H9 (cell line): Measurements from ENCODE around the gene NRXN2. TPM values are rescaled to one million over a fixed set of nuclear protein-coding genes. Genes with fewer than 3 reads are reported as not detected.

Source experiments
- DNase-seq: peaks from one replicate; pipeline ENCODE4 v3.0.0-alpha.2; 2017
- H2AFZ ChIP-seq: one replicate; pipeline ENCODE4 v1.6.1; 2013; ENCODE audit warnings: mild to moderate bottlenecking, low read length, control low read depth, moderate library complexity
- H2AK5ac ChIP-seq: 2 replicates; pipeline ENCODE4 v1.6.1; 2013; ENCODE audit warnings: low read length, control low read depth, mixed read lengths; ENCODE audit not compliant: insufficient read length
- H2BK120ac ChIP-seq: one replicate; pipeline ENCODE4 v1.6.1; 2013; ENCODE audit warnings: low read depth, mild to moderate bottlenecking, low read length, control low read depth, inconsistent platforms; ENCODE audit not compliant: poor library complexity, severe bottlenecking
- H2BK12ac ChIP-seq: 2 replicates; pipeline ENCODE4 v1.6.1; 2013; ENCODE audit warnings: low read length, control low read depth, mixed read lengths, low read depth; ENCODE audit not compliant: insufficient read length
- H2BK15ac ChIP-seq: 2 replicates; pipeline ENCODE4 v1.6.1; 2013; ENCODE audit warnings: low read depth, low read length, control low read depth
- H2BK20ac ChIP-seq: one replicate; pipeline ENCODE4 v1.6.1; 2013; ENCODE audit warnings: low read depth, mild to moderate bottlenecking, low read length, control low read depth, inconsistent platforms; ENCODE audit not compliant: poor library complexity, severe bottlenecking
- H2BK5ac ChIP-seq: 2 replicates; pipeline ENCODE4 v1.6.1; 2013; ENCODE audit warnings: low read length, control low read depth, mixed read lengths; ENCODE audit not compliant: insufficient read length
- H3K14ac ChIP-seq: 2 replicates; pipeline ENCODE4 v1.6.1; 2013; ENCODE audit warnings: low read length, control low read depth; ENCODE audit not compliant: insufficient read depth
- H3K18ac ChIP-seq: 2 replicates; pipeline ENCODE4 v1.6.1; 2013; ENCODE audit warnings: low read depth, mild to moderate bottlenecking, mixed read lengths, low read length, control low read depth; ENCODE audit not compliant: insufficient read length
- H3K23ac ChIP-seq: 2 replicates; pipeline ENCODE4 v1.6.1; 2013; ENCODE audit warnings: low read length, control low read depth, mixed read lengths, low read depth; ENCODE audit not compliant: insufficient read length
- H3K23me2 ChIP-seq: 2 replicates; pipeline ENCODE4 v1.6.1; 2013; ENCODE audit warnings: low read depth, mild to moderate bottlenecking, mixed read lengths, low read length, control low read depth; ENCODE audit not compliant: insufficient read length, poor library complexity, severe bottlenecking
- H3K27ac ChIP-seq: 2 replicates; pipeline ENCODE4 v1.5.1; 2013; ENCODE audit warnings: low read length, control low read depth, mixed read lengths, low read depth; ENCODE audit not compliant: insufficient read length
- H3K27me3 ChIP-seq: 2 replicates; pipeline ENCODE4 v1.6.1; 2013; ENCODE audit warnings: low read length, control low read depth, inconsistent platforms; ENCODE audit not compliant: insufficient read depth
- H3K4ac ChIP-seq: 2 replicates; pipeline ENCODE4 v1.6.1; 2013; ENCODE audit warnings: low read depth, mild to moderate bottlenecking, control low read depth, inconsistent platforms, low read length, moderate library complexity
- H3K4me1 ChIP-seq: 2 replicates; pipeline ENCODE4 v1.6.1; 2013; ENCODE audit warnings: low read length, control low read depth, inconsistent platforms; ENCODE audit not compliant: insufficient read depth
- H3K4me2 ChIP-seq: 2 replicates; pipeline ENCODE4 v1.6.1; 2013; ENCODE audit warnings: low read length, control low read depth, mixed read lengths; ENCODE audit not compliant: insufficient read length, insufficient read depth
- H3K56ac ChIP-seq: 2 replicates; pipeline ENCODE4 v1.6.1; 2013; ENCODE audit warnings: low read depth, mild to moderate bottlenecking, mixed read lengths, low read length, control low read depth; ENCODE audit not compliant: insufficient read length
- H3K79me1 ChIP-seq: 2 replicates; pipeline ENCODE4 v1.6.1; 2013; ENCODE audit warnings: low read depth, mild to moderate bottlenecking, moderate library complexity, low read length, control low read depth, inconsistent platforms; ENCODE audit not compliant: insufficient read depth, poor library complexity, severe bottlenecking
- H3K79me2 ChIP-seq: 2 replicates; pipeline ENCODE4 v1.6.1; 2013; ENCODE audit warnings: low read length, control low read depth, inconsistent platforms; ENCODE audit not compliant: insufficient read depth
- H3K9ac ChIP-seq: 2 replicates; pipeline ENCODE4 v1.6.1; 2013; ENCODE audit warnings: low read length, control low read depth, mixed read lengths; ENCODE audit not compliant: insufficient read length; ENCODE audit errors: extremely low read depth
- H3K9me3 ChIP-seq: one replicate; pipeline ENCODE4 v1.6.1; 2013; ENCODE audit warnings: low read depth, low read length, inconsistent platforms; ENCODE audit not compliant: control insufficient read depth
- H3T11ph ChIP-seq: one replicate; pipeline ENCODE4 v1.6.1; 2013; ENCODE audit warnings: mild to moderate bottlenecking, low read length, control low read depth, inconsistent platforms
- H4K20me1 ChIP-seq: one replicate; pipeline ENCODE4 v1.6.1; 2013; ENCODE audit not compliant: control insufficient read depth, insufficient read length, insufficient read depth
- H4K5ac ChIP-seq: 2 replicates; pipeline ENCODE4 v1.6.1; 2013; ENCODE audit warnings: low read depth, mild to moderate bottlenecking, mixed read lengths, low read length, control low read depth; ENCODE audit not compliant: insufficient read length
- H4K8ac ChIP-seq: replicated peaks from 2 replicates; pipeline ENCODE4 v1.6.1; 2013; ENCODE audit warnings: low read length, control low read depth, mixed read lengths, low read depth; ENCODE audit not compliant: insufficient read length
- H4K91ac ChIP-seq: 2 replicates; pipeline ENCODE4 v1.6.1; 2013; ENCODE audit warnings: low read depth, mild to moderate bottlenecking, moderate library complexity, mixed read lengths, low read length, control low read depth; ENCODE audit not compliant: insufficient read length
- H3K27ac Mint-ChIP-seq, 3 experiments: 2 replicates in 2 of 3; 3 replicates in 1 of 3; pipeline ENCODE4 v1.8.0; 2020 to 2021; ENCODE audit warnings: mixed read lengths in 3 of 3, mild to moderate bottlenecking in 1 of 3, moderate library complexity in 1 of 3
- H3K27me3 Mint-ChIP-seq: 2 replicates; pipeline ENCODE4 v1.8.0; 2021; ENCODE audit warnings: low read depth, mild to moderate bottlenecking, moderate library complexity, mixed read lengths
- H3K36me3 Mint-ChIP-seq, 3 experiments: 2 replicates in 2 of 3; 3 replicates in 1 of 3; pipeline ENCODE4 v1.8.0; 2020 to 2021; ENCODE audit warnings: low read depth in 3 of 3, mixed read lengths in 3 of 3; ENCODE audit not compliant: insufficient read depth in 1 of 3
- H3K4me1 Mint-ChIP-seq, 2 experiments: 2 replicates each; pipeline ENCODE4 v1.8.0; 2020; ENCODE audit warnings: mixed read lengths in 2 of 2
- H3K4me3 Mint-ChIP-seq, 2 experiments: 2 replicates in 1 of 2; 3 replicates in 1 of 2; pipeline ENCODE4 v1.8.0; 2020 to 2021; ENCODE audit warnings: mild to moderate bottlenecking in 2 of 2, mixed read lengths in 2 of 2, moderate library complexity in 1 of 2
- H3K9me3 Mint-ChIP-seq, 2 experiments: 2 replicates in 1 of 2; 3 replicates in 1 of 2; pipeline ENCODE4 v1.8.0; 2020; ENCODE audit warnings: mild to moderate bottlenecking in 2 of 2, mixed read lengths in 2 of 2, moderate library complexity in 1 of 2
- WGBS: extraction: QIAGEN DNeasy Blood & Tissue Kit; methylation state at CpG from one replicate; pipeline ENCODE4 v1.1.7; 2013; ENCODE audit warnings: missing lambda C conversion rate, low lambda C conversion rate, mixed read lengths; ENCODE audit not compliant: insufficient read length; ENCODE audit errors: extremely low coverage; 5-methylcytosine and 5-hydroxymethylcytosine counted together
- total RNA-seq: library from RNA; stranded (reverse); gene quantifications from 2 replicates; pipeline ENCODE4 v1.2.1, GENCODE V29; 2021
- TF ChIP-seq, protein P1 (sequence below): fragments of 200-600 bp; sonication (generic); conservative IDR thresholded peaks from 3 replicates; pipeline ENCODE4 v1.8.0; 2021; ENCODE audit warnings: antibody characterized with exemption, mild to moderate bottlenecking

Gene NRXN2
- total RNA-seq, 1 experiment from 2014 or later, result 3.9 TPM

DNA sequence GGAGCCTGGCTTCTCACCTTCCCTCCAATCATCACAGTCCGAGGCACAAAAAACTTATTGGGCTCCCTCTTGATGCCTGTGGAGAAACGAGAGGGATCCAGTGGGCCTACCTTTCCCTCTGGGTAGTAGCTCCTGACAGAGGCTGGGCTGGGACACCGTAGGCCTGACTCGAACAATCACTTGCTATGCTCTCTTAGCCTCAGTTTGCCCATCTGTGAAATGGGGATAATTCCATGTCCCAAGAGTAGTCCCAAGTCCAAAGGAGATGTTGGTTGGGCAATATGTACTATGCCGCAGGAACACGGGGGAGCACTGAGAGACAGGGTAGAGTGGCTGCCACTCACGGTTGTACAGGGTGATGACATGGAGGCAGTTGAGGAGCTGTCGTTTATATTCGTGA is 28.6 kb upstream of the NRXN2 start:
- Histone ChIP-seq H3K18ac (no peak overlapping the region), H2BK5ac (no peak overlapping the region), H2AFZ (no peak overlapping the region), H2BK120ac (no peak overlapping the region), H2BK15ac (no peak overlapping the region), H3K9ac (no peak overlapping the region), H4K91ac (no peak overlapping the region), H3T11ph (no peak overlapping the region), H4K8ac (no peak overlapping the region), H3K23me2 (no peaks in the 10 kb centered on the region), H3K9me3 (no peaks in the 10 kb centered on the region), H2BK12ac (no peak overlapping the region), H3K79me2 (no peaks in the 10 kb centered on the region), H3K79me1 (no peaks in the 10 kb centered on the region), H3K27ac (no peak overlapping the region), H3K4me1 (no peaks in the 10 kb centered on the region), H2AK5ac (no peak overlapping the region), H3K4ac (no peak overlapping the region), H4K20me1 (no peaks in the 10 kb centered on the region), H3K14ac (no peak overlapping the region), H3K4me2 (no peak overlapping the region), H3K27me3 (no peaks in the 10 kb centered on the region), H4K5ac (no peak overlapping the region), H2BK20ac (no peak overlapping the region), H3K56ac (no peak overlapping the region), H3K23ac (no peak overlapping the region)
- TF ChIP-seq, protein P1, sequence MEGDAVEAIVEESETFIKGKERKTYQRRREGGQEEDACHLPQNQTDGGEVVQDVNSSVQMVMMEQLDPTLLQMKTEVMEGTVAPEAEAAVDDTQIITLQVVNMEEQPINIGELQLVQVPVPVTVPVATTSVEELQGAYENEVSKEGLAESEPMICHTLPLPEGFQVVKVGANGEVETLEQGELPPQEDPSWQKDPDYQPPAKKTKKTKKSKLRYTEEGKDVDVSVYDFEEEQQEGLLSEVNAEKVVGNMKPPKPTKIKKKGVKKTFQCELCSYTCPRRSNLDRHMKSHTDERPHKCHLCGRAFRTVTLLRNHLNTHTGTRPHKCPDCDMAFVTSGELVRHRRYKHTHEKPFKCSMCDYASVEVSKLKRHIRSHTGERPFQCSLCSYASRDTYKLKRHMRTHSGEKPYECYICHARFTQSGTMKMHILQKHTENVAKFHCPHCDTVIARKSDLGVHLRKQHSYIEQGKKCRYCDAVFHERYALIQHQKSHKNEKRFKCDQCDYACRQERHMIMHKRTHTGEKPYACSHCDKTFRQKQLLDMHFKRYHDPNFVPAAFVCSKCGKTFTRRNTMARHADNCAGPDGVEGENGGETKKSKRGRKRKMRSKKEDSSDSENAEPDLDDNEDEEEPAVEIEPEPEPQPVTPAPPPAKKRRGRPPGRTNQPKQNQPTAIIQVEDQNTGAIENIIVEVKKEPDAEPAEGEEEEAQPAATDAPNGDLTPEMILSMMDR, result no peak
- H3K27me3 Mint-ChIP-seq, result peaks cover 5% of the 10 kb centered on the region
- peaks cover 0 to 10% (median 0%) of the 10 kb centered on the region in 3 experiments; a peak in 3 of 7 replicates for H3K36me3 Mint-ChIP-seq
- no peak for DNase-seq
- WGBS, result no CpG with 5 or more reads among the region's 9 CpGs
- no peaks in the 10 kb centered on the region for H3K9me3 Mint-ChIP-seq
- H3K4me1 Mint-ChIP-seq, result peaks cover 10 to 25% of the 10 kb centered on the region in 2 experiments
- no peak overlapping the region for H3K27ac Mint-ChIP-seq
- no peak overlapping the region for H3K4me3 Mint-ChIP-seq
